Panc1 (cell line): ENCODE measurements around the gene OR6Y1.

Source experiments
- CTCF ChIP-seq: fragments of 450-650 bp; IDR thresholded peaks from 2 replicates; pipeline ENCODE4 v1.5.1; 2017; ENCODE audit warnings: mild to moderate bottlenecking
- POLR2AphosphoS5 ChIP-seq: IDR thresholded peaks from 2 replicates; pipeline ENCODE4 v1.6.1; 2012; ENCODE audit warnings: mild to moderate bottlenecking, low read depth, low read length, moderate library complexity
- REST ChIP-seq, 2 experiments: IDR thresholded peaks; 2 replicates each; pipeline ENCODE4 v1.6.1; 2011 to 2012; ENCODE audit warnings: low read depth in 2 of 2, control low read depth in 1 of 2, low read length in 1 of 2, mild to moderate bottlenecking in 1 of 2, moderate library complexity in 1 of 2; ENCODE audit not compliant: insufficient read depth in 1 of 2
- SIN3A ChIP-seq: IDR thresholded peaks from 2 replicates; pipeline ENCODE4 v1.6.1; 2012; ENCODE audit warnings: low read depth, mild to moderate bottlenecking, low read length, moderate library complexity, borderline replicate concordance; ENCODE audit not compliant: insufficient read depth
- TCF7L2 ChIP-seq: IDR thresholded peaks from 2 replicates; pipeline ENCODE4 v1.6.1; 2011; ENCODE audit warnings: mild to moderate bottlenecking, low read depth, low read length, inconsistent platforms

- TF ChIP-seq TCF7L2: no peak
- peak; percentile 6; the same call in 1 of the 2 replicates for TF ChIP-seq CTCF
- no peak for TF ChIP-seq POLR2AphosphoS5
- no peak for TF ChIP-seq SIN3A
- no peak for TF ChIP-seq REST (IDR thresholded peaks at IDR 0.05; ENCODE audit: insufficient read depth in 1 of 2, low read depth in 2 of 2, low read length in 1 of 2)
Measured at GRCh38 chr1:158496374-158496773, 57.8 kb downstream of the OR6Y1 start.
